Duodenal mucosa (tissue), 2 donors: Measurements from ENCODE around the gene ADAMTS12.
A peak's percentile ranks its signal among the peaks of the same experiment; 100 is the strongest.
"Not testable (repeated sequence)": the region's sequence is repeated elsewhere in the genome, so short reads cannot be mapped to it uniquely, and the experiment has no call there.

ENCODE experiments used
- H3K27ac ChIP-seq: one replicate; pipeline ENCODE4 v1.7.0; 2013; ENCODE audit warnings: low read depth, low read length
- H3K27me3 ChIP-seq, 2 donors: one replicate each; pipeline ENCODE4 v1.7.0; 2013; ENCODE audit warnings: low read length in 2 of 2, control low read depth in 1 of 2; ENCODE audit not compliant: insufficient read depth in 2 of 2, control insufficient read depth in 1 of 2
- H3K36me3 ChIP-seq, 2 donors: one replicate each; pipeline ENCODE4 v1.7.0; 2013; ENCODE audit warnings: low read length in 2 of 2, control low read depth in 1 of 2; ENCODE audit not compliant: insufficient read depth in 2 of 2, control insufficient read depth in 1 of 2
- H3K4me1 ChIP-seq, 2 donors: one replicate each; pipeline ENCODE4 v1.7.0; 2013; ENCODE audit warnings: low read length in 2 of 2, control low read depth in 1 of 2; ENCODE audit not compliant: insufficient read depth in 2 of 2, control insufficient read depth in 1 of 2
- H3K4me3 ChIP-seq, 2 donors: one replicate each; pipeline ENCODE4 v1.7.0; 2013; ENCODE audit warnings: low read length in 2 of 2, low read depth in 1 of 2
- H3K9ac ChIP-seq, 2 donors: one replicate each; pipeline ENCODE4 v1.7.0; 2013; ENCODE audit warnings: low read length in 2 of 2, low read depth in 1 of 2
- H3K9me3 ChIP-seq, 2 donors: one replicate each; pipeline ENCODE4 v1.7.0; 2013; ENCODE audit warnings: low read length in 2 of 2, control low read depth in 1 of 2; ENCODE audit not compliant: control insufficient read depth in 1 of 2

ADAMTS12 gene

GRCh38 chr5:33906248-33906647 lies 14.5 kb upstream of the ADAMTS12 start:
- peaks cover 14 to 20% of the 10 kb centered on the region in 2 donors for H3K9me3 ChIP-seq
- H3K36me3 ChIP-seq, H3K4me3 ChIP-seq: not testable (repeated sequence)

GRCh38 chr5:33905381-33905780 lies 13.6 kb upstream of the ADAMTS12 start:
- H3K9ac ChIP-seq: no peak overlapping the region
- no peak overlapping the region for H3K27ac ChIP-seq
- no peaks in the 10 kb centered on the region for H3K27me3 ChIP-seq
- no peaks in the 10 kb centered on the region for H3K36me3 ChIP-seq
- H3K9me3 ChIP-seq: peaks cover 14 to 20% of the 10 kb centered on the region in 2 donors
- no peaks in the 10 kb centered on the region for H3K4me1 ChIP-seq
- H3K4me3 ChIP-seq: no peak overlapping the region

More at GRCh38 chr5:33906248-33906647, 14.5 kb upstream of the ADAMTS12 start:
- not testable (repeated sequence) for H3K27me3 ChIP-seq, H3K4me1 ChIP-seq, H3K27ac ChIP-seq, H3K9ac ChIP-seq

- H3K9ac ChIP-seq: no peak overlapping the region
- H3K36me3 ChIP-seq: no peaks in the 10 kb centered on the region
- no peaks in the 10 kb centered on the region for H3K4me1 ChIP-seq
- no peaks in the 10 kb centered on the region for H3K27me3 ChIP-seq
- H3K27ac ChIP-seq: no peak overlapping the region
- H3K4me3 ChIP-seq: no peak overlapping the region
- peaks cover 14 to 20% of the 10 kb centered on the region in 2 donors for H3K9me3 ChIP-seq
Measured at GRCh38 chr5:33903118-33903517, 11.3 kb upstream of the ADAMTS12 start.

GRCh38 chr5:33901156-33901555 lies 9.4 kb upstream of the ADAMTS12 start:
- no peak overlapping the region for H3K4me3 ChIP-seq
- H3K9ac ChIP-seq: no peak overlapping the region
- H3K36me3 ChIP-seq: no peaks in the 10 kb centered on the region
- peaks cover 0 to 3% of the 10 kb centered on the region in 2 donors for H3K27me3 ChIP-seq
- H3K9me3 ChIP-seq: peaks cover 5 to 6% of the 10 kb centered on the region in 2 donors
- no peak overlapping the region for H3K27ac ChIP-seq
- H3K4me1 ChIP-seq: no peaks in the 10 kb centered on the region

GRCh38 chr5:33894566-33894965 lies 2.8 kb upstream of the ADAMTS12 start:
- Histone ChIP-seq H3K9ac (no peak overlapping the region), H3K4me3 (no peak overlapping the region), H3K27me3 (peaks cover 3 to 15% of the 10 kb centered on the region in 2 donors), H3K36me3 (no peaks in the 10 kb centered on the region), H3K4me1 (no peaks in the 10 kb centered on the region), H3K27ac (no peak overlapping the region), H3K9me3 (no peaks in the 10 kb centered on the region)

GRCh38 chr5:33892620-33893137 lies 889 bp upstream of the ADAMTS12 start:
- Histone ChIP-seq H3K27me3 (peaks cover 3 to 15% of the 10 kb centered on the region in 2 donors), H3K4me1 (no peaks in the 10 kb centered on the region), H3K9ac (no peak overlapping the region), H3K27ac (no peak overlapping the region), H3K4me3 (no peak overlapping the region), H3K9me3 (no peaks in the 10 kb centered on the region), H3K36me3 (no peaks in the 10 kb centered on the region)

- H3K27me3 ChIP-seq: peaks cover 0 to 15% of the 10 kb centered on the region in 2 donors
- no peaks in the 10 kb centered on the region for H3K9me3 ChIP-seq
- peak overlapping the region; percentile 25 to 45 for H3K4me3 ChIP-seq
- no peak overlapping the region for H3K27ac ChIP-seq
- no peak overlapping the region for H3K9ac ChIP-seq
- H3K4me1 ChIP-seq: no peaks in the 10 kb centered on the region
- no peaks in the 10 kb centered on the region for H3K36me3 ChIP-seq
Measured at GRCh38 chr5:33891446-33891787, 373 bp downstream of the ADAMTS12 start.

GRCh38 chr5:33890131-33891032 lies 1.4 kb downstream of the ADAMTS12 start:
- no peak overlapping the region for H3K9ac ChIP-seq
- no peaks in the 10 kb centered on the region for H3K36me3 ChIP-seq
- no peaks in the 10 kb centered on the region for H3K4me1 ChIP-seq
- H3K9me3 ChIP-seq: no peaks in the 10 kb centered on the region
- no peak overlapping the region for H3K27ac ChIP-seq
- peaks cover 0 to 15% of the 10 kb centered on the region in 2 donors for H3K27me3 ChIP-seq
- peak overlapping the region; percentile 25 to 31 for H3K4me3 ChIP-seq

- H3K4me3 ChIP-seq: no peak overlapping the region
- H3K4me1 ChIP-seq: no peaks in the 10 kb centered on the region
- H3K27ac ChIP-seq: no peak overlapping the region
- peaks cover 0 to 15% of the 10 kb centered on the region in 2 donors for H3K27me3 ChIP-seq
- no peak overlapping the region for H3K9ac ChIP-seq
- no peaks in the 10 kb centered on the region for H3K36me3 ChIP-seq
- no peaks in the 10 kb centered on the region for H3K9me3 ChIP-seq
Measured at GRCh38 chr5:33888587-33888986, 3.2 kb downstream of the ADAMTS12 start.

GRCh38 chr5:33887268-33887667 lies 4.5 kb downstream of the ADAMTS12 start:
- H3K4me3 ChIP-seq: no peak overlapping the region
- no peaks in the 10 kb centered on the region for H3K4me1 ChIP-seq
- H3K36me3 ChIP-seq: no peaks in the 10 kb centered on the region
- H3K27me3 ChIP-seq: peaks cover 0 to 5% of the 10 kb centered on the region in 2 donors
- no peak overlapping the region for H3K9ac ChIP-seq
- H3K27ac ChIP-seq: no peak overlapping the region
- H3K9me3 ChIP-seq: no peaks in the 10 kb centered on the region
